ENCODE measurements around the gene RNLS.

- TF ChIP-seq CTCF (IDR thresholded peaks at IDR 0.05) (no peak), POLR2A (IDR thresholded peaks at IDR 0.05) (no peak), POLR2AphosphoS5 (IDR thresholded peaks at IDR 0.05) (no peak)
Observed at GRCh38 chr10:88388324-88388723, 194.8 kb downstream of the RNLS start.

Data from sigmoid colon (tissue), 4 donors.